ENCODE data around the gene HIVEP3. TPM values are rescaled to one million over a fixed set of nuclear protein-coding genes. Genes with fewer than 3 reads are reported as not detected.

The HIVEP3 gene
- total RNA-seq, 1 experiment from 2014 or later: 1.2 TPM

GRCh38 chr1:41783189-41783639 is 135.5 kb downstream of the HIVEP3 start:
- peak overlapping the region; percentile 27 for H3K4me3 Mint-ChIP-seq (ENCODE audit: unreplicated experiment)
- CTCF ChIA-PET: interaction anchor here (0.7 to 1.7 kb wide), 2 partner anchors 182 to 209 kb away, joined by 3 to 10 read pairs; no protein-coding TSS in a partner anchor
- H3K9me3 Mint-ChIP-seq (ENCODE audit: unreplicated experiment): no peaks in the 10 kb centered on the region
- DNase-seq (ENCODE audit: unreplicated experiment): peak; percentile 90
- H3K36me3 Mint-ChIP-seq (ENCODE audit: insufficient read depth, unreplicated experiment): no peaks in the 10 kb centered on the region
- H3K4me1 Mint-ChIP-seq (ENCODE audit: insufficient read depth, unreplicated experiment): peaks cover 23% of the 10 kb centered on the region
- no peaks in the 10 kb centered on the region for H3K27me3 Mint-ChIP-seq (ENCODE audit: insufficient read depth, unreplicated experiment)
- TF ChIP-seq CTCF (IDR thresholded peaks at IDR 0.05; ENCODE audit: unreplicated experiment): no peak
- intact Hi-C loops (cut with micrococcal nuclease): loop anchor here (5.0 kb wide), 1 partner anchor 111 kb away; no protein-coding TSS in a partner anchor
- peak overlapping the region; percentile 86 for H3K27ac Mint-ChIP-seq (ENCODE audit: low read depth, unreplicated experiment)
- POLR2A ChIA-PET: interaction anchor here (1.5 to 2.1 kb wide), 2 partner anchors 11 to 118 kb away, joined by 4 to 8 read pairs; no protein-coding TSS in a partner anchor
- no TSS peak for BruUV-seq (replicated peaks)

- no TSS peak for BruUV-seq (replicated peaks)
- Mint-ChIP-seq H3K9me3 (ENCODE audit: unreplicated experiment) (no peaks in the 10 kb centered on the region), H3K27me3 (ENCODE audit: insufficient read depth, unreplicated experiment) (no peaks in the 10 kb centered on the region), H3K4me1 (ENCODE audit: insufficient read depth, unreplicated experiment) (peaks cover 23% of the 10 kb centered on the region), H3K27ac (ENCODE audit: low read depth, unreplicated experiment) (no peak overlapping the region), H3K36me3 (ENCODE audit: insufficient read depth, unreplicated experiment) (no peaks in the 10 kb centered on the region), H3K4me3 (ENCODE audit: unreplicated experiment) (no peak overlapping the region)
- intact Hi-C loops (cut with micrococcal nuclease): loop anchor here (5.0 kb wide), 1 partner anchor 109 kb away; no protein-coding TSS in a partner anchor
- no peak for TF ChIP-seq CTCF (IDR thresholded peaks at IDR 0.05; ENCODE audit: unreplicated experiment)
- DNase-seq (ENCODE audit: unreplicated experiment): no peak
- CTCF ChIA-PET: interaction anchor here (0.5 to 1.2 kb wide), 2 partner anchors 23 to 111 kb away, joined by 3 to 4 read pairs; no protein-coding TSS in a partner anchor
- POLR2A ChIA-PET: interaction anchor here (0.6 kb wide), 1 partner anchor 266 kb away, joined by 3 read pairs; no protein-coding TSS in a partner anchor
Observed at GRCh38 chr1:41780916-41781315, 137.8 kb downstream of the HIVEP3 start.

GRCh38 chr1:41780322-41780721 is 138.4 kb downstream of the HIVEP3 start:
- no peaks in the 10 kb centered on the region for H3K9me3 Mint-ChIP-seq (ENCODE audit: unreplicated experiment)
- no peak overlapping the region for H3K4me3 Mint-ChIP-seq (ENCODE audit: unreplicated experiment)
- no TSS peak for BruUV-seq (replicated peaks)
- intact Hi-C loops (cut with micrococcal nuclease): loop anchor here (5.0 kb wide), 1 partner anchor 108 kb away; no protein-coding TSS in a partner anchor
- no peak for DNase-seq (ENCODE audit: unreplicated experiment)
- POLR2A ChIA-PET: interaction anchor here (0.6 to 0.9 kb wide), 2 partner anchors 62 to 265 kb away, joined by 3 read pairs; no protein-coding TSS in a partner anchor
- no peak for TF ChIP-seq CTCF (IDR thresholded peaks at IDR 0.05; ENCODE audit: unreplicated experiment)
- H3K4me1 Mint-ChIP-seq (ENCODE audit: insufficient read depth, unreplicated experiment): peaks cover 23% of the 10 kb centered on the region
- no peak overlapping the region for H3K27ac Mint-ChIP-seq (ENCODE audit: low read depth, unreplicated experiment)
- CTCF ChIA-PET: interaction anchor here (1.2 kb wide), 1 partner anchor 112 kb away, joined by 3 read pairs; no protein-coding TSS in a partner anchor
- H3K27me3 Mint-ChIP-seq (ENCODE audit: insufficient read depth, unreplicated experiment): no peaks in the 10 kb centered on the region
- H3K36me3 Mint-ChIP-seq (ENCODE audit: insufficient read depth, unreplicated experiment): no peaks in the 10 kb centered on the region

GRCh38 chr1:41779360-41779759 is 139.4 kb downstream of the HIVEP3 start:
- no peak for DNase-seq (ENCODE audit: unreplicated experiment)
- H3K27me3 Mint-ChIP-seq (ENCODE audit: insufficient read depth, unreplicated experiment): no peaks in the 10 kb centered on the region

More at GRCh38 chr1:41779360-41779759, 139.4 kb downstream of the HIVEP3 start:
- intact Hi-C loops (cut with micrococcal nuclease): no loop called here
- BruUV-seq (replicated peaks): no TSS peak
- no peaks in the 10 kb centered on the region for H3K9me3 Mint-ChIP-seq (ENCODE audit: unreplicated experiment)
- H3K27ac Mint-ChIP-seq (ENCODE audit: low read depth, unreplicated experiment): no peak overlapping the region
- H3K4me1 Mint-ChIP-seq (ENCODE audit: insufficient read depth, unreplicated experiment): peaks cover 23% of the 10 kb centered on the region
- ChIA-PET CTCF (interaction anchor here (0.6 to 1.1 kb wide), 3 partner anchors 204 to 613 kb away, joined by 3 read pairs; no protein-coding TSS in a partner anchor), POLR2A (interaction anchor here (0.9 kb wide), 1 partner anchor 61 kb away, joined by 3 read pairs; no protein-coding TSS in a partner anchor)
- no peak for TF ChIP-seq CTCF (IDR thresholded peaks at IDR 0.05; ENCODE audit: unreplicated experiment)
- H3K36me3 Mint-ChIP-seq (ENCODE audit: insufficient read depth, unreplicated experiment): no peaks in the 10 kb centered on the region
- H3K4me3 Mint-ChIP-seq (ENCODE audit: unreplicated experiment): no peak overlapping the region

Data from MCF 10A (cell line).